H9 (cell line): ENCODE data around the gene FAXC. TPM values are rescaled to one million over a fixed set of nuclear protein-coding genes. Genes with fewer than 3 reads are reported as not detected.

Experiments used
- DNase-seq: peaks from one replicate; pipeline ENCODE4 v3.0.0-alpha.2; 2017
- H2AFZ ChIP-seq: one replicate; pipeline ENCODE4 v1.6.1; 2013; ENCODE audit warnings: mild to moderate bottlenecking, low read length, control low read depth, moderate library complexity
- H2AK5ac ChIP-seq: 2 replicates; pipeline ENCODE4 v1.6.1; 2013; ENCODE audit warnings: low read length, control low read depth, mixed read lengths; ENCODE audit not compliant: insufficient read length
- H2BK120ac ChIP-seq: one replicate; pipeline ENCODE4 v1.6.1; 2013; ENCODE audit warnings: low read depth, mild to moderate bottlenecking, low read length, control low read depth, inconsistent platforms; ENCODE audit not compliant: poor library complexity, severe bottlenecking
- H2BK12ac ChIP-seq: 2 replicates; pipeline ENCODE4 v1.6.1; 2013; ENCODE audit warnings: low read length, control low read depth, mixed read lengths, low read depth; ENCODE audit not compliant: insufficient read length
- H2BK15ac ChIP-seq: 2 replicates; pipeline ENCODE4 v1.6.1; 2013; ENCODE audit warnings: low read depth, low read length, control low read depth
- H2BK20ac ChIP-seq: one replicate; pipeline ENCODE4 v1.6.1; 2013; ENCODE audit warnings: low read depth, mild to moderate bottlenecking, low read length, control low read depth, inconsistent platforms; ENCODE audit not compliant: poor library complexity, severe bottlenecking
- H2BK5ac ChIP-seq: 2 replicates; pipeline ENCODE4 v1.6.1; 2013; ENCODE audit warnings: low read length, control low read depth, mixed read lengths; ENCODE audit not compliant: insufficient read length
- H3K14ac ChIP-seq: 2 replicates; pipeline ENCODE4 v1.6.1; 2013; ENCODE audit warnings: low read length, control low read depth; ENCODE audit not compliant: insufficient read depth
- H3K18ac ChIP-seq: 2 replicates; pipeline ENCODE4 v1.6.1; 2013; ENCODE audit warnings: low read depth, mild to moderate bottlenecking, mixed read lengths, low read length, control low read depth; ENCODE audit not compliant: insufficient read length
- H3K23ac ChIP-seq: 2 replicates; pipeline ENCODE4 v1.6.1; 2013; ENCODE audit warnings: low read length, control low read depth, mixed read lengths, low read depth; ENCODE audit not compliant: insufficient read length
- H3K23me2 ChIP-seq: 2 replicates; pipeline ENCODE4 v1.6.1; 2013; ENCODE audit warnings: low read depth, mild to moderate bottlenecking, mixed read lengths, low read length, control low read depth; ENCODE audit not compliant: insufficient read length, poor library complexity, severe bottlenecking
- H3K27ac ChIP-seq: 2 replicates; pipeline ENCODE4 v1.5.1; 2013; ENCODE audit warnings: low read length, control low read depth, mixed read lengths, low read depth; ENCODE audit not compliant: insufficient read length
- H3K27me3 ChIP-seq: 2 replicates; pipeline ENCODE4 v1.6.1; 2013; ENCODE audit warnings: low read length, control low read depth, inconsistent platforms; ENCODE audit not compliant: insufficient read depth
- H3K4ac ChIP-seq: 2 replicates; pipeline ENCODE4 v1.6.1; 2013; ENCODE audit warnings: low read depth, mild to moderate bottlenecking, control low read depth, inconsistent platforms, low read length, moderate library complexity
- H3K4me1 ChIP-seq: 2 replicates; pipeline ENCODE4 v1.6.1; 2013; ENCODE audit warnings: low read length, control low read depth, inconsistent platforms; ENCODE audit not compliant: insufficient read depth
- H3K4me2 ChIP-seq: 2 replicates; pipeline ENCODE4 v1.6.1; 2013; ENCODE audit warnings: low read length, control low read depth, mixed read lengths; ENCODE audit not compliant: insufficient read length, insufficient read depth
- H3K56ac ChIP-seq: 2 replicates; pipeline ENCODE4 v1.6.1; 2013; ENCODE audit warnings: low read depth, mild to moderate bottlenecking, mixed read lengths, low read length, control low read depth; ENCODE audit not compliant: insufficient read length
- H3K79me1 ChIP-seq: 2 replicates; pipeline ENCODE4 v1.6.1; 2013; ENCODE audit warnings: low read depth, mild to moderate bottlenecking, moderate library complexity, low read length, control low read depth, inconsistent platforms; ENCODE audit not compliant: insufficient read depth, poor library complexity, severe bottlenecking
- H3K79me2 ChIP-seq: 2 replicates; pipeline ENCODE4 v1.6.1; 2013; ENCODE audit warnings: low read length, control low read depth, inconsistent platforms; ENCODE audit not compliant: insufficient read depth
- H3K9ac ChIP-seq: 2 replicates; pipeline ENCODE4 v1.6.1; 2013; ENCODE audit warnings: low read length, control low read depth, mixed read lengths; ENCODE audit not compliant: insufficient read length; ENCODE audit errors: extremely low read depth
- H3K9me3 ChIP-seq: one replicate; pipeline ENCODE4 v1.6.1; 2013; ENCODE audit warnings: low read depth, low read length, inconsistent platforms; ENCODE audit not compliant: control insufficient read depth
- H3T11ph ChIP-seq: one replicate; pipeline ENCODE4 v1.6.1; 2013; ENCODE audit warnings: mild to moderate bottlenecking, low read length, control low read depth, inconsistent platforms
- H4K20me1 ChIP-seq: one replicate; pipeline ENCODE4 v1.6.1; 2013; ENCODE audit not compliant: control insufficient read depth, insufficient read length, insufficient read depth
- H4K5ac ChIP-seq: 2 replicates; pipeline ENCODE4 v1.6.1; 2013; ENCODE audit warnings: low read depth, mild to moderate bottlenecking, mixed read lengths, low read length, control low read depth; ENCODE audit not compliant: insufficient read length
- H4K8ac ChIP-seq: replicated peaks from 2 replicates; pipeline ENCODE4 v1.6.1; 2013; ENCODE audit warnings: low read length, control low read depth, mixed read lengths, low read depth; ENCODE audit not compliant: insufficient read length
- H4K91ac ChIP-seq: 2 replicates; pipeline ENCODE4 v1.6.1; 2013; ENCODE audit warnings: low read depth, mild to moderate bottlenecking, moderate library complexity, mixed read lengths, low read length, control low read depth; ENCODE audit not compliant: insufficient read length
- H3K27ac Mint-ChIP-seq, 3 experiments: 2 replicates in 2 of 3; 3 replicates in 1 of 3; pipeline ENCODE4 v1.8.0; 2020 to 2021; ENCODE audit warnings: mixed read lengths in 3 of 3, mild to moderate bottlenecking in 1 of 3, moderate library complexity in 1 of 3
- H3K27me3 Mint-ChIP-seq: 2 replicates; pipeline ENCODE4 v1.8.0; 2021; ENCODE audit warnings: low read depth, mild to moderate bottlenecking, moderate library complexity, mixed read lengths
- H3K36me3 Mint-ChIP-seq, 3 experiments: 2 replicates in 2 of 3; 3 replicates in 1 of 3; pipeline ENCODE4 v1.8.0; 2020 to 2021; ENCODE audit warnings: low read depth in 3 of 3, mixed read lengths in 3 of 3; ENCODE audit not compliant: insufficient read depth in 1 of 3
- H3K4me1 Mint-ChIP-seq, 2 experiments: 2 replicates each; pipeline ENCODE4 v1.8.0; 2020; ENCODE audit warnings: mixed read lengths in 2 of 2
- H3K4me3 Mint-ChIP-seq, 2 experiments: 2 replicates in 1 of 2; 3 replicates in 1 of 2; pipeline ENCODE4 v1.8.0; 2020 to 2021; ENCODE audit warnings: mild to moderate bottlenecking in 2 of 2, mixed read lengths in 2 of 2, moderate library complexity in 1 of 2
- H3K9me3 Mint-ChIP-seq, 2 experiments: 2 replicates in 1 of 2; 3 replicates in 1 of 2; pipeline ENCODE4 v1.8.0; 2020; ENCODE audit warnings: mild to moderate bottlenecking in 2 of 2, mixed read lengths in 2 of 2, moderate library complexity in 1 of 2
- WGBS: extraction: QIAGEN DNeasy Blood & Tissue Kit; methylation state at CpG from one replicate; pipeline ENCODE4 v1.1.7; 2013; ENCODE audit warnings: missing lambda C conversion rate, low lambda C conversion rate, mixed read lengths; ENCODE audit not compliant: insufficient read length; ENCODE audit errors: extremely low coverage; 5-methylcytosine and 5-hydroxymethylcytosine counted together
- total RNA-seq: library from RNA; stranded (reverse); gene quantifications from 2 replicates; pipeline ENCODE4 v1.2.1, GENCODE V29; 2021
- TF ChIP-seq, protein P1 (sequence below): fragments of 200-600 bp; sonication (generic); conservative IDR thresholded peaks from 3 replicates; pipeline ENCODE4 v1.8.0; 2021; ENCODE audit warnings: antibody characterized with exemption, mild to moderate bottlenecking

FAXC gene
- total RNA-seq, 1 experiment from 2014 or later = 17.2 TPM

DNA sequence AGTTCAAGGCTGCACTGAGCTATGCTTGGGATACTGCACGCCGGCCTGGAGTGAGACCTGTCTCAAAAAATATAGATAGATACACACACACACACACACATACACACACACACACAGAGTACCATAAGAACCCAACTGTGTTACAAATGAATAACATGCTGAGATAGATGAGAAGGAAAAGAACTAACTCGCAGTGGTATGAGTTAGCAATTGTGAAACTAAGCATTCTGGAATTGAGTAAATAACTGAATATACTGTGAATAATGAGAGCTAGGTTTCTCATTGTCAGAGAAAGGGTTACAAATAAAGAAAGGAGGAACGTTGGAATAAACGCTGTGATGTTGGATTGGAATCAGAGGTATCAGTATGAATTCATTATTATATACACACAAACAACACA lies 14.6 kb upstream of the FAXC start:
- no peak overlapping the region for H2BK12ac ChIP-seq
- no peaks in the 10 kb centered on the region for H3K4me1 ChIP-seq
- no peak overlapping the region for H2BK20ac ChIP-seq
- H3K4ac ChIP-seq = no peak overlapping the region
- H3K79me1 ChIP-seq = no peaks in the 10 kb centered on the region
- H3K79me2 ChIP-seq = no peaks in the 10 kb centered on the region
- H4K8ac ChIP-seq = no peak overlapping the region
- no peaks in the 10 kb centered on the region for H3K9me3 Mint-ChIP-seq
- no peak for DNase-seq
- H2BK120ac ChIP-seq = no peak overlapping the region
- TF ChIP-seq, protein P1, sequence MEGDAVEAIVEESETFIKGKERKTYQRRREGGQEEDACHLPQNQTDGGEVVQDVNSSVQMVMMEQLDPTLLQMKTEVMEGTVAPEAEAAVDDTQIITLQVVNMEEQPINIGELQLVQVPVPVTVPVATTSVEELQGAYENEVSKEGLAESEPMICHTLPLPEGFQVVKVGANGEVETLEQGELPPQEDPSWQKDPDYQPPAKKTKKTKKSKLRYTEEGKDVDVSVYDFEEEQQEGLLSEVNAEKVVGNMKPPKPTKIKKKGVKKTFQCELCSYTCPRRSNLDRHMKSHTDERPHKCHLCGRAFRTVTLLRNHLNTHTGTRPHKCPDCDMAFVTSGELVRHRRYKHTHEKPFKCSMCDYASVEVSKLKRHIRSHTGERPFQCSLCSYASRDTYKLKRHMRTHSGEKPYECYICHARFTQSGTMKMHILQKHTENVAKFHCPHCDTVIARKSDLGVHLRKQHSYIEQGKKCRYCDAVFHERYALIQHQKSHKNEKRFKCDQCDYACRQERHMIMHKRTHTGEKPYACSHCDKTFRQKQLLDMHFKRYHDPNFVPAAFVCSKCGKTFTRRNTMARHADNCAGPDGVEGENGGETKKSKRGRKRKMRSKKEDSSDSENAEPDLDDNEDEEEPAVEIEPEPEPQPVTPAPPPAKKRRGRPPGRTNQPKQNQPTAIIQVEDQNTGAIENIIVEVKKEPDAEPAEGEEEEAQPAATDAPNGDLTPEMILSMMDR = no peak
- H3K27me3 ChIP-seq = no peaks in the 10 kb centered on the region
- no peaks in the 10 kb centered on the region for H3K23me2 ChIP-seq
- WGBS = no CpG with 5 or more reads among the region's 5 CpGs
- H3K4me3 Mint-ChIP-seq = no peak overlapping the region
- no peak overlapping the region for H4K5ac ChIP-seq
- H3K9ac ChIP-seq = no peak overlapping the region
- no peak overlapping the region for H2BK5ac ChIP-seq
- no peaks in the 10 kb centered on the region for H4K20me1 ChIP-seq
- no peaks in the 10 kb centered on the region for H3K9me3 ChIP-seq
- no peak overlapping the region for H4K91ac ChIP-seq
- no peak overlapping the region for H3T11ph ChIP-seq
- H2AFZ ChIP-seq = no peak overlapping the region
- H3K14ac ChIP-seq = no peak overlapping the region
- no peak overlapping the region for H3K56ac ChIP-seq
- peaks cover 4% of the 10 kb centered on the region in 2 experiments; a peak in 3 of 4 replicates for H3K4me1 Mint-ChIP-seq
- H2BK15ac ChIP-seq = no peak overlapping the region
- no peak overlapping the region for H3K27ac ChIP-seq
- H3K18ac ChIP-seq = no peak overlapping the region
- H3K23ac ChIP-seq = no peak overlapping the region
- no peak overlapping the region for H2AK5ac ChIP-seq
- H3K27ac Mint-ChIP-seq = no peak overlapping the region
- no peak overlapping the region for H3K4me2 ChIP-seq
- H3K27me3 Mint-ChIP-seq = no peaks in the 10 kb centered on the region; the same call in 1 of the 2 replicates
- H3K36me3 Mint-ChIP-seq = no peaks in the 10 kb centered on the region
